CD4-positive, CD25-positive, alpha-beta regulatory T cell (primary cell): ENCODE results near the gene CACNA2D3. TPM values are rescaled to one million over a fixed set of nuclear protein-coding genes. Genes with fewer than 3 reads are reported as not detected.

Source experiments
- ATAC-seq, 2 donors: fragments of 150-1000 bp; cut with Tn5 transposase; one replicate each; pipeline ENCODE4 v1.10.0; 2021; ENCODE audit warnings: low read depth in 2 of 2, moderate number of reproducible peaks in 2 of 2, moderate library complexity in 1 of 2
- DNase-seq, 3 donors: peaks; one replicate each; pipeline versions ENCODE4 v3.0.0 to v3.0.0-alpha.2; 2012 to 2022; ENCODE audit warnings: mixed read lengths in 1 of 3
- H3K27ac ChIP-seq: one replicate; pipeline ENCODE4 v1.7.0; 2013; ENCODE audit warnings: mild to moderate bottlenecking, low read length; ENCODE audit not compliant: insufficient read depth, poor library complexity, severe bottlenecking
- H3K27me3 ChIP-seq: one replicate; pipeline ENCODE4 v1.7.0; 2013; ENCODE audit warnings: low read length; ENCODE audit not compliant: control insufficient read depth, insufficient read depth
- H3K36me3 ChIP-seq: one replicate; pipeline ENCODE4 v1.7.0; 2013; ENCODE audit warnings: mild to moderate bottlenecking, low read length, moderate library complexity; ENCODE audit not compliant: control insufficient read depth, insufficient read depth
- H3K4me1 ChIP-seq: 2 replicates; pipeline ENCODE4 v1.7.0; 2013; ENCODE audit warnings: mild to moderate bottlenecking, low read length; ENCODE audit not compliant: insufficient read depth, control insufficient read depth, poor library complexity, severe bottlenecking
- H3K4me3 ChIP-seq: one replicate; pipeline ENCODE4 v1.7.0; 2013; ENCODE audit warnings: low read depth, mild to moderate bottlenecking, low read length, moderate library complexity
- H3K9me3 ChIP-seq, 2 experiments: 1 replicate in 1 of 2; 2 replicates in 1 of 2; pipeline ENCODE4 v1.7.0; 2013; ENCODE audit warnings: low read length in 2 of 2, mild to moderate bottlenecking in 1 of 2, moderate library complexity in 1 of 2; ENCODE audit not compliant: control insufficient read depth in 2 of 2
- H3K27ac Mint-ChIP-seq, 3 donors: one replicate each; pipeline ENCODE4 v1.8.0; 2020 to 2022; ENCODE audit warnings: mild to moderate bottlenecking in 3 of 3, mixed read lengths in 3 of 3, moderate library complexity in 2 of 3
- H3K27me3 Mint-ChIP-seq: one replicate; pipeline ENCODE4 v1.8.0; 2022; ENCODE audit warnings: mild to moderate bottlenecking, mixed read lengths
- H3K36me3 Mint-ChIP-seq: one replicate; pipeline ENCODE4 v1.8.0; 2020; ENCODE audit warnings: mixed read lengths
- H3K4me1 Mint-ChIP-seq, 4 donors: one replicate each; pipeline ENCODE4 v1.8.0; 2020 to 2022; ENCODE audit warnings: mixed read lengths in 4 of 4, mild to moderate bottlenecking in 1 of 4
- H3K4me3 Mint-ChIP-seq, 4 donors: one replicate each; pipeline ENCODE4 v1.8.0; 2020 to 2022; ENCODE audit warnings: mild to moderate bottlenecking in 4 of 4, mixed read lengths in 4 of 4, moderate library complexity in 3 of 4
- H3K9me3 Mint-ChIP-seq, 7 donors: one replicate each; pipeline ENCODE4 v1.8.0; 2020 to 2022; ENCODE audit warnings: mixed read lengths in 7 of 7, mild to moderate bottlenecking in 3 of 7, moderate library complexity in 2 of 7
- polyA plus RNA-seq, 4 donors: library from polyadenylated mRNA; unstranded; fragments of 300-500 nt; fragmentation: Illumina TruSeq; gene quantifications; one replicate each; pipeline ENCODE4 v1.2.3, GENCODE V29; 2021
- total RNA-seq: library from RNA; stranded (reverse); gene quantifications from one replicate; pipeline ENCODE4 v1.2.3, GENCODE V29; 2022

CACNA2D3 gene
- total and polyA plus RNA-seq, 5 donors from 2014 or later = not detected

- H3K27ac ChIP-seq = no peak overlapping the region
- Mint-ChIP-seq H3K27ac (no peak overlapping the region), H3K36me3 (no peaks in the 10 kb centered on the region), H3K9me3 (peaks cover 0 to 4% (median 0%) of the 10 kb centered on the region in 7 donors), H3K4me1 (peaks cover 0 to 12% (median under 1%) of the 10 kb centered on the region in 4 donors), H3K4me3 (no peak overlapping the region), H3K27me3 (peaks cover 43% of the 10 kb centered on the region)
- DNase-seq = no peak
- H3K4me3 ChIP-seq = no peak overlapping the region
- ATAC-seq = no peak
- peaks cover 18% of the 10 kb centered on the region for H3K27me3 ChIP-seq
- no peaks in the 10 kb centered on the region for H3K36me3 ChIP-seq
- no peaks in the 10 kb centered on the region for H3K4me1 ChIP-seq
- no peaks in the 10 kb centered on the region for H3K9me3 ChIP-seq
Measured at GRCh38 chr3:54121414-54122323, 683 bp upstream of the CACNA2D3 start.

GRCh38 chr3:54123003-54123775 lies 837 bp downstream of the CACNA2D3 start:
- no peak overlapping the region for H3K27ac Mint-ChIP-seq

GRCh38 chr3:54123776-54124196 lies 1.4 kb downstream of the CACNA2D3 start:
- no peak overlapping the region for H3K4me3 ChIP-seq
- no peaks in the 10 kb centered on the region for H3K9me3 ChIP-seq
- H3K27ac ChIP-seq = no peak overlapping the region
- DNase-seq (no peak), ATAC-seq (no peak)
- H3K4me1 ChIP-seq = no peaks in the 10 kb centered on the region
- no peak overlapping the region for H3K27ac Mint-ChIP-seq
- H3K36me3 Mint-ChIP-seq = no peaks in the 10 kb centered on the region
- peaks cover 0 to 12% (median under 1%) of the 10 kb centered on the region in 4 donors for H3K4me1 Mint-ChIP-seq
- no peaks in the 10 kb centered on the region for H3K36me3 ChIP-seq
- peaks cover 0 to 2% (median 0%) of the 10 kb centered on the region in 7 donors for H3K9me3 Mint-ChIP-seq
- H3K4me3 Mint-ChIP-seq = peak overlapping the region in 1 of 4 donors; percentile 32
- H3K27me3 ChIP-seq = peaks cover 20% of the 10 kb centered on the region
- H3K27me3 Mint-ChIP-seq = peaks cover 45% of the 10 kb centered on the region

More at GRCh38 chr3:54123003-54123775, 837 bp downstream of the CACNA2D3 start:
- Histone ChIP-seq H3K27ac (no peak overlapping the region), H3K27me3 (peaks cover 20% of the 10 kb centered on the region), H3K4me3 (no peak overlapping the region), H3K36me3 (no peaks in the 10 kb centered on the region), H3K4me1 (no peaks in the 10 kb centered on the region), H3K9me3 (no peaks in the 10 kb centered on the region)
- Mint-ChIP-seq H3K36me3 (no peaks in the 10 kb centered on the region), H3K9me3 (peaks cover 0 to 2% (median 0%) of the 10 kb centered on the region in 7 donors), H3K27me3 (peaks cover 48% of the 10 kb centered on the region), H3K4me3 (no peak overlapping the region), H3K4me1 (peaks cover 0 to 12% (median under 1%) of the 10 kb centered on the region in 4 donors)
- ATAC-seq = no peak
- DNase-seq = no peak

GRCh38 chr3:54125300-54125699 lies 2.9 kb downstream of the CACNA2D3 start:
- no peaks in the 10 kb centered on the region for H3K4me1 ChIP-seq
- H3K4me1 Mint-ChIP-seq = peaks cover 0 to 10% (median under 1%) of the 10 kb centered on the region in 4 donors
- peaks cover 20% of the 10 kb centered on the region for H3K27me3 ChIP-seq
- no peak overlapping the region for H3K27ac Mint-ChIP-seq
- no peak overlapping the region for H3K27ac ChIP-seq
- DNase-seq (no peak), ATAC-seq (no peak)
- H3K9me3 ChIP-seq = no peaks in the 10 kb centered on the region
- H3K36me3 Mint-ChIP-seq = no peaks in the 10 kb centered on the region
- H3K9me3 Mint-ChIP-seq = peaks cover 0 to 2% (median 0%) of the 10 kb centered on the region in 7 donors
- no peak overlapping the region for H3K4me3 ChIP-seq
- no peak overlapping the region for H3K4me3 Mint-ChIP-seq
- no peaks in the 10 kb centered on the region for H3K36me3 ChIP-seq
- peaks cover 37% of the 10 kb centered on the region for H3K27me3 Mint-ChIP-seq

GRCh38 chr3:54126551-54126950 lies 4.2 kb downstream of the CACNA2D3 start:
- no peaks in the 10 kb centered on the region for H3K9me3 ChIP-seq
- Mint-ChIP-seq H3K4me1 (peaks cover 0 to 7% (median under 1%) of the 10 kb centered on the region in 4 donors), H3K9me3 (peaks cover 0 to 2% (median 0%) of the 10 kb centered on the region in 7 donors), H3K27me3 (peaks cover 34% of the 10 kb centered on the region), H3K4me3 (no peak overlapping the region), H3K36me3 (no peaks in the 10 kb centered on the region), H3K27ac (no peak overlapping the region)
- no peak for DNase-seq
- no peaks in the 10 kb centered on the region for H3K36me3 ChIP-seq
- H3K4me1 ChIP-seq = no peaks in the 10 kb centered on the region
- H3K4me3 ChIP-seq = no peak overlapping the region
- no peak overlapping the region for H3K27ac ChIP-seq
- H3K27me3 ChIP-seq = peaks cover 18% of the 10 kb centered on the region
- ATAC-seq = no peak

- H3K9me3 Mint-ChIP-seq = peaks cover 0 to 2% (median 0%) of the 10 kb centered on the region in 7 donors
- ATAC-seq = no peak
- no peak overlapping the region for H3K27ac Mint-ChIP-seq
- Histone ChIP-seq H3K27ac (no peak overlapping the region), H3K36me3 (no peaks in the 10 kb centered on the region), H3K27me3 (peaks cover 18% of the 10 kb centered on the region), H3K9me3 (no peaks in the 10 kb centered on the region), H3K4me3 (no peak overlapping the region), H3K4me1 (no peaks in the 10 kb centered on the region)
- H3K36me3 Mint-ChIP-seq = no peaks in the 10 kb centered on the region
- peaks cover 34% of the 10 kb centered on the region for H3K27me3 Mint-ChIP-seq
- H3K4me1 Mint-ChIP-seq = peaks cover 0 to 7% (median under 1%) of the 10 kb centered on the region in 4 donors
- no peak overlapping the region for H3K4me3 Mint-ChIP-seq
- no peak for DNase-seq
Measured at GRCh38 chr3:54127499-54128056, 5.2 kb downstream of the CACNA2D3 start.

GRCh38 chr3:54131026-54131605 lies 8.8 kb downstream of the CACNA2D3 start:
- H3K9me3 Mint-ChIP-seq = no peaks in the 10 kb centered on the region
- no peaks in the 10 kb centered on the region for H3K36me3 Mint-ChIP-seq
- Histone ChIP-seq H3K4me1 (no peaks in the 10 kb centered on the region), H3K27ac (no peak overlapping the region), H3K9me3 (no peaks in the 10 kb centered on the region), H3K36me3 (no peaks in the 10 kb centered on the region), H3K4me3 (no peak overlapping the region), H3K27me3 (peaks cover 2% of the 10 kb centered on the region)
- H3K27ac Mint-ChIP-seq = no peak overlapping the region
- DNase-seq = no peak
- ATAC-seq = no peak
- H3K4me3 Mint-ChIP-seq = no peak overlapping the region
- no peaks in the 10 kb centered on the region for H3K4me1 Mint-ChIP-seq
- peaks cover 5% of the 10 kb centered on the region for H3K27me3 Mint-ChIP-seq
